H1 (cell line): ENCODE data around the gene DIP2C. TPM values are rescaled to one million over a fixed set of nuclear protein-coding genes. Genes with fewer than 3 reads are reported as not detected.

Source experiments
- ATF2 ChIP-seq: IDR thresholded peaks from 2 replicates; pipeline ENCODE4 v1.6.1; 2012; ENCODE audit warnings: low read length, inconsistent platforms
- POLR2AphosphoS5 ChIP-seq: IDR thresholded peaks from 2 replicates; pipeline ENCODE4 v1.6.1; 2011; ENCODE audit warnings: low read depth, low read length
- polyA plus RNA-seq, 7 experiments: library from polyadenylated mRNA; depleted of rRNA in 3 of 7; stranded (reverse) in 5 of 7; unstranded in 2 of 7; fragments of >200 nt in 5 of 7; fragments of 200-250 nt in 2 of 7; gene quantifications; 1 replicate in 5 of 7; 2 replicates in 1 of 7; 4 replicates in 1 of 7; pipeline versions ENCODE4 v1.2.1 to v1.2.3, GENCODE V29; 2011 to 2013; ENCODE audit warnings: missing spikeins in 2 of 7, mixed read lengths in 2 of 7
- total RNA-seq: library from RNA; stranded (reverse); fragmentation: NEBNext Ultra II Directional; extraction: Animal tissue kit (Norgen Biotek cat#: 25700); gene quantifications from 2 replicates; pipeline ENCODE4 v1.2.1, GENCODE V29; 2021

The DIP2C gene
- total and polyA plus RNA-seq, 2 of the 8 experiments (the other 6 are each of a cell fraction or from before 2014, with no cell fraction given): 3.8 to 9.3 TPM

- TF ChIP-seq ATF2 (no peak), POLR2AphosphoS5 (no peak)
These were observed 267.2 kb downstream of the DIP2C start (continued) for GRCh38 chr10:422241-422640.
